Breast epithelium (tissue), 3 donors: ENCODE data around the gene ATAD3B.

ENCODE experiments used
- CTCF ChIP-seq, 3 donors: fragments of 450-650 bp; IDR thresholded peaks; one replicate each; pipeline ENCODE4 v1.5.1; 2016 to 2017; ENCODE audit warnings: antibody characterized with exemption in 3 of 3, mild to moderate bottlenecking in 3 of 3, moderate library complexity in 3 of 3
- POLR2A ChIP-seq: fragments of 450-650 bp; IDR thresholded peaks from one replicate; pipeline ENCODE4 v1.6.1; 2016; ENCODE audit warnings: antibody characterized with exemption, mild to moderate bottlenecking, moderate library complexity
- POLR2AphosphoS5 ChIP-seq, 3 donors: sonication (generic); formaldehyde crosslinking; IDR thresholded peaks; one replicate each; pipeline ENCODE4 v1.6.1; 2017; ENCODE audit warnings: antibody characterized with exemption in 3 of 3

- TF ChIP-seq POLR2A: no peak
- no peak for TF ChIP-seq CTCF (IDR thresholded peaks at IDR 0.05)
- TF ChIP-seq POLR2AphosphoS5 (IDR thresholded peaks at IDR 0.05): no peak
Measured at GRCh38 chr1:1440262-1441001, 31.1 kb upstream of the ATAD3B start.
